Neural crest cell (in vitro differentiated cells): ENCODE results near the gene PPAT. TPM values are rescaled to one million over a fixed set of nuclear protein-coding genes. Genes with fewer than 3 reads are reported as not detected.
A peak's percentile ranks its signal among the peaks of the same experiment; 100 is the strongest.

Experiments
- DNase-seq: peaks from one replicate; pipeline ENCODE4 v3.0.0; 2021; ENCODE audit warnings: low read depth, mixed read lengths, low spot score
- H3K27ac Mint-ChIP-seq: one replicate; pipeline ENCODE4 v1.8.0; 2021; ENCODE audit warnings: mild to moderate bottlenecking, mixed read lengths; ENCODE audit not compliant: unreplicated experiment
- H3K27me3 Mint-ChIP-seq: 2 replicates; pipeline ENCODE4 v1.8.0; 2021; ENCODE audit warnings: low read depth, mild to moderate bottlenecking, mixed read lengths
- H3K36me3 Mint-ChIP-seq: 2 replicates; pipeline ENCODE4 v1.8.0; 2021; ENCODE audit warnings: low read depth, mild to moderate bottlenecking, mixed read lengths
- H3K4me1 Mint-ChIP-seq: 2 replicates; pipeline ENCODE4 v1.8.0; 2021; ENCODE audit warnings: mixed read lengths
- H3K4me3 Mint-ChIP-seq: one replicate; pipeline ENCODE4 v1.8.0; 2021; ENCODE audit warnings: mild to moderate bottlenecking, mixed read lengths
- H3K9me3 Mint-ChIP-seq: 2 replicates; pipeline ENCODE4 v1.8.0; 2021; ENCODE audit warnings: mixed read lengths
- total RNA-seq: library from RNA; stranded (reverse); gene quantifications from 2 replicates; pipeline ENCODE4 v1.2.1, GENCODE V29; 2021
- TF ChIP-seq, protein P1 (sequence below): fragments of 200-600 bp; sonication (generic); conservative IDR thresholded peaks from 2 replicates; pipeline ENCODE4 v1.5.0; 2021; ENCODE audit warnings: antibody characterized with exemption, mild to moderate bottlenecking

Gene PPAT
- total RNA-seq, 1 donor from 2014 or later: 52.9 TPM

GRCh38 chr4:56445699-56446098 lies 10.3 kb upstream of the PPAT start:
- H3K36me3 Mint-ChIP-seq: peaks cover 22% of the 10 kb centered on the region
- H3K9me3 Mint-ChIP-seq: no peaks in the 10 kb centered on the region
- no peak for DNase-seq
- no peak overlapping the region for H3K4me3 Mint-ChIP-seq
- H3K27me3 Mint-ChIP-seq: no peaks in the 10 kb centered on the region
- no peak overlapping the region for H3K27ac Mint-ChIP-seq
- TF ChIP-seq, protein P1, sequence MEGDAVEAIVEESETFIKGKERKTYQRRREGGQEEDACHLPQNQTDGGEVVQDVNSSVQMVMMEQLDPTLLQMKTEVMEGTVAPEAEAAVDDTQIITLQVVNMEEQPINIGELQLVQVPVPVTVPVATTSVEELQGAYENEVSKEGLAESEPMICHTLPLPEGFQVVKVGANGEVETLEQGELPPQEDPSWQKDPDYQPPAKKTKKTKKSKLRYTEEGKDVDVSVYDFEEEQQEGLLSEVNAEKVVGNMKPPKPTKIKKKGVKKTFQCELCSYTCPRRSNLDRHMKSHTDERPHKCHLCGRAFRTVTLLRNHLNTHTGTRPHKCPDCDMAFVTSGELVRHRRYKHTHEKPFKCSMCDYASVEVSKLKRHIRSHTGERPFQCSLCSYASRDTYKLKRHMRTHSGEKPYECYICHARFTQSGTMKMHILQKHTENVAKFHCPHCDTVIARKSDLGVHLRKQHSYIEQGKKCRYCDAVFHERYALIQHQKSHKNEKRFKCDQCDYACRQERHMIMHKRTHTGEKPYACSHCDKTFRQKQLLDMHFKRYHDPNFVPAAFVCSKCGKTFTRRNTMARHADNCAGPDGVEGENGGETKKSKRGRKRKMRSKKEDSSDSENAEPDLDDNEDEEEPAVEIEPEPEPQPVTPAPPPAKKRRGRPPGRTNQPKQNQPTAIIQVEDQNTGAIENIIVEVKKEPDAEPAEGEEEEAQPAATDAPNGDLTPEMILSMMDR: no peak
- H3K4me1 Mint-ChIP-seq: peaks cover 13% of the 10 kb centered on the region

GRCh38 chr4:56444719-56445118 lies 9.3 kb upstream of the PPAT start:
- Mint-ChIP-seq H3K4me3 (no peak overlapping the region), H3K27ac (no peak overlapping the region), H3K9me3 (no peaks in the 10 kb centered on the region), H3K27me3 (no peaks in the 10 kb centered on the region), H3K36me3 (peaks cover 17% of the 10 kb centered on the region), H3K4me1 (peaks cover 23% of the 10 kb centered on the region)
- TF ChIP-seq, protein P1: no peak
- no peak for DNase-seq

DNA sequence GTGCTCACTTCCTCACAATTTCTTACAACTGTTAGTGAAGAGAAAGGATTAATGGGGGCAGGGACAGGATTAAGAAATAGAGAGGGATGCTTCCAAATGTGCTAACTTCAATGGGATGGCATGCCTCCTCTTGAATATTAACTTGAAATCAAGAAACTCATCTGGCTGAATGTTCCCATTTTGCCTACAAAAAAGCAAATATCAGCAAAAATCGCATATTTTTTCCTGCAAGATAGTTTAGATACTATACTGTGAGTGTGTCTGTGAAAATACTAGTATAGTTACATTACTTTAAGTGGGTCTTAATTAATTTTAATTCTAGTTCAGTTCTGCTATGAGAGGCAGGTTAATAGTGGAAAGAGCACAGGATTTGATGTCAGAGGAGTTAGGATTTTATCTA lies 5.6 kb upstream of the PPAT start:
- Mint-ChIP-seq H3K4me1 (peaks cover 46% of the 10 kb centered on the region), H3K27me3 (no peaks in the 10 kb centered on the region), H3K27ac (no peak overlapping the region), H3K36me3 (peaks cover 6% of the 10 kb centered on the region), H3K4me3 (peak overlapping the region; percentile 25), H3K9me3 (no peaks in the 10 kb centered on the region)
- TF ChIP-seq, protein P1: no peak
- DNase-seq: no peak

DNA sequence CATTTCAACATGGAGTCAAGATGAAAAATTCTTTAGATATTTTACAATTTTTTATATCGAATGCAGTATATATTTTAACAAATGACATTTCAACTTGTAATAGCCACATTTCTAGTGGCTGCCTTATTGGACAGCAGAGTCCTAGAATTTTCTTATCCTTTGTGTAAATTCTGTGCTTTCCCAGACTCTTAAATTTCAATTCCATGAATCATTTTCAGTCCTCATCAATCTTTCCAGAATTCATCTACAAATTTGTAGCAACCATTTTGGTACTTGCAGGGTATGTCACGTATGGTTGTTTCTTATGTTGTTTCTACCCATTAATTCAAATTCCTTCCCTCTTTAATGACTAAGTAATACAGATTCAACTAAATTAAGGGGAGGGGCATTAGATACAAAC lies 3.4 kb upstream of the PPAT start:
- H3K36me3 Mint-ChIP-seq: peaks cover 6% of the 10 kb centered on the region
- TF ChIP-seq, protein P1: no peak
- H3K9me3 Mint-ChIP-seq: no peaks in the 10 kb centered on the region
- no peaks in the 10 kb centered on the region for H3K27me3 Mint-ChIP-seq
- no peak for DNase-seq
- H3K27ac Mint-ChIP-seq: no peak overlapping the region
- H3K4me3 Mint-ChIP-seq: peak overlapping the region; percentile 56
- peaks cover 57% of the 10 kb centered on the region for H3K4me1 Mint-ChIP-seq

DNA sequence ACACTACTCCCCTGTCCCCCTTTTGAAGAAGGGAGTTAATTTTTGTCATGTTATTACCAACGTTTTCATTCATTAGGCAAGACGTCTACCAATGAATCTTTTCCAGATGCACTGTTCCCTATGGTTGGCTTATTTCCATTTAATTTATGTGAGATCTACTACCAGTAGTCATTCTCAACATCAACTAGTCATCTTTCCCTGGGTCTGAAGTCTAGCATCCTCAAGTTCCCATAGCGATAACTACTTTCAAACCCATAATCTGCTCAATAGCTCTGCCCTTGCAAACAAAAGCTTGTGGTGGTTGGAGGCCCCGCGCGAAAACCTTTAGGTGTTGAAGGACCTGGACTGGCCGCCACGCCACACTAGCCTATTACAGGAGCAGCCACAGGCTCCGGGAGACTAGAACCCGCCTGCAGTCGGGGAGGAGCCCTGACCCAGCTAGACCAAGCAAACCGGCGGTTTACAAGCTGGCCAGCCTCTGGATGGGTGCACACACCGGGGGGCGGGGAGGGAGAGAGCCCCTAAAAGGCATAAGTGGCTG lies 746 bp downstream of the PPAT start:
- H3K4me1 Mint-ChIP-seq: peaks cover 48% of the 10 kb centered on the region
- peak overlapping the region; percentile 98 for H3K27ac Mint-ChIP-seq
- H3K4me3 Mint-ChIP-seq: peak overlapping the region; percentile 97
- TF ChIP-seq, protein P1: no peak
- H3K9me3 Mint-ChIP-seq: no peaks in the 10 kb centered on the region
- peaks cover 2% of the 10 kb centered on the region for H3K36me3 Mint-ChIP-seq
- H3K27me3 Mint-ChIP-seq: no peaks in the 10 kb centered on the region
- peak; percentile 44 for DNase-seq
